Keratinocyte (primary cell): ENCODE results near the gene CDHR3. TPM values are rescaled to one million over a fixed set of nuclear protein-coding genes. Genes with fewer than 3 reads are reported as not detected.

Source experiments
- DNase-seq: peaks from one replicate; pipeline ENCODE4 v3.0.0-alpha.2; 2011; ENCODE audit warnings: low read depth, missing footprints, low spot score
- FAIRE-seq: peaks from 2 replicates; lab custom pipeline; 2011; peaks lifted over from hg19 to GRCh38; lab: Jason Lieb, UNC
- H2AFZ ChIP-seq: 2 replicates; pipeline ENCODE4 v1.6.0; 2012; ENCODE audit warnings: low read length, control low read depth, inconsistent platforms; ENCODE audit not compliant: control insufficient read depth
- H3K27ac ChIP-seq: 2 replicates; pipeline ENCODE4 v1.5.1; 2011; ENCODE audit warnings: low read length; ENCODE audit not compliant: control insufficient read depth, insufficient read depth
- H3K27me3 ChIP-seq: 3 replicates; pipeline ENCODE4 v1.6.0; 2011; ENCODE audit warnings: low read length; ENCODE audit not compliant: control insufficient read depth, insufficient read depth; ENCODE audit errors: extremely low read depth
- H3K36me3 ChIP-seq, 2 experiments: 2 replicates in 1 of 2; 3 replicates in 1 of 2; pipeline ENCODE4 v1.5.1; 2011; ENCODE audit warnings: low read length in 2 of 2, mild to moderate bottlenecking in 1 of 2; ENCODE audit not compliant: control insufficient read depth in 2 of 2, insufficient read depth in 2 of 2; ENCODE audit errors: extremely low read depth in 1 of 2
- H3K4me1 ChIP-seq: 3 replicates; pipeline ENCODE4 v1.5.1; 2011; ENCODE audit warnings: low read length; ENCODE audit not compliant: control insufficient read depth, insufficient read depth; ENCODE audit errors: extremely low read depth
- H3K4me2 ChIP-seq: 3 replicates; pipeline ENCODE4 v1.6.0; 2011; ENCODE audit warnings: low read depth, low read length; ENCODE audit not compliant: control insufficient read depth, insufficient read depth; ENCODE audit errors: extremely low read depth
- H3K4me3 ChIP-seq, 3 experiments: fragments of 200-600 bp in 1 of 3; sonication (generic) in 1 of 3; 2 replicates in 2 of 3; 3 replicates in 1 of 3; pipeline ENCODE4 v1.5.1; 2011 to 2016; ENCODE audit warnings: low read length in 3 of 3, mild to moderate bottlenecking in 3 of 3, control low read depth in 2 of 3, inconsistent platforms in 1 of 3, low read depth in 1 of 3, mixed read lengths in 1 of 3, mixed run types in 1 of 3, moderate library complexity in 1 of 3; ENCODE audit not compliant: control insufficient read depth in 2 of 3, insufficient read depth in 2 of 3; ENCODE audit errors: extremely low read depth in 1 of 3
- H3K79me2 ChIP-seq: 2 replicates; pipeline ENCODE4 v1.6.0; 2012; ENCODE audit warnings: low read length; ENCODE audit not compliant: control insufficient read depth, insufficient read depth
- H3K9ac ChIP-seq: 3 replicates; pipeline ENCODE4 v1.6.0; 2011; ENCODE audit warnings: low read length; ENCODE audit not compliant: control insufficient read depth, insufficient read depth; ENCODE audit errors: extremely low read depth
- H3K9me1 ChIP-seq: 3 replicates; pipeline ENCODE4 v1.6.0; 2011; ENCODE audit warnings: low read length; ENCODE audit not compliant: control insufficient read depth, insufficient read depth; ENCODE audit errors: extremely low read depth
- H3K9me3 ChIP-seq: 2 replicates; pipeline ENCODE4 v1.5.1; 2012; ENCODE audit warnings: low read depth, low read length; ENCODE audit not compliant: control insufficient read depth
- H4K20me1 ChIP-seq: 3 replicates; pipeline ENCODE4 v1.6.0; 2011; ENCODE audit warnings: low read length; ENCODE audit not compliant: control insufficient read depth, insufficient read depth; ENCODE audit errors: extremely low read depth
- CTCF ChIP-seq, 3 experiments: IDR thresholded peaks in 1 of 3; conservative IDR thresholded peaks in 1 of 3; optimal IDR thresholded peaks in 1 of 3; 2 replicates in 2 of 3; 3 replicates in 1 of 3; pipeline versions ENCODE3 to v1.5.1; 2011; ENCODE audit warnings: low read length in 3 of 3, mild to moderate bottlenecking in 3 of 3, moderate library complexity in 2 of 3, control low read depth in 1 of 3, inconsistent platforms in 1 of 3; ENCODE audit not compliant: insufficient read depth in 2 of 3; ENCODE audit errors: extremely low read depth in 1 of 3
- EZH2 ChIP-seq: IDR thresholded peaks from one replicate; pipeline ENCODE4 v1.6.1; 2012; ENCODE audit warnings: inconsistent platforms, mild to moderate bottlenecking, low read length, moderate library complexity
- dilution Hi-C: fragments of 300-500 bp; cut with MboI; formaldehyde crosslinking; loops from one replicate; pipeline ENCODE4 v1.7.0; 2020; ENCODE audit warnings: low sequenced_read_pairs; ENCODE audit not compliant: extremely low pct_ligation_motif_present
- polyA plus RNA-seq, 5 experiments: library from polyadenylated mRNA; depleted of rRNA in 3 of 5; stranded (reverse) in 3 of 5; stranded (forward) in 1 of 5; unstranded in 1 of 5; fragments of >200 nt; gene quantifications; 1 replicate in 1 of 5; 2 replicates in 3 of 5; 3 replicates in 1 of 5; pipeline versions ENCODE4 v1.2.1 to v1.2.3, GENCODE V29; 2011 to 2012; ENCODE audit warnings: missing spikeins in 2 of 5, low read depth in 1 of 5, low replicate concordance in 1 of 5

CDHR3 gene
- polyA plus RNA-seq, 1 donor (not counting 4 experiments of a cell fraction or from before 2014, with no cell fraction given): 1.2 TPM

GRCh38 chr7:106050002-106050745, 87.1 kb downstream of the CDHR3 start:
- Histone ChIP-seq H3K4me2 (peak overlapping the region; percentile 52), H3K27ac (peak overlapping the region; percentile 49), H3K4me1 (peaks cover 40% of the 10 kb centered on the region), H3K4me3 (no peak overlapping the region), H2AFZ (peak overlapping the region; percentile 58), H3K9me1 (no peaks in the 10 kb centered on the region), H3K9ac (peak overlapping the region; percentile 48), H3K9me3 (no peaks in the 10 kb centered on the region), H4K20me1 (no peaks in the 10 kb centered on the region), H3K79me2 (no peaks in the 10 kb centered on the region), H3K27me3 (no peaks in the 10 kb centered on the region), H3K36me3 (no peaks in the 10 kb centered on the region)
- dilution Hi-C loops: no loop called here
- DNase-seq (no peak), FAIRE-seq (peak; percentile 89)
- TF ChIP-seq CTCF (optimal IDR thresholded peaks at IDR 0.05 in 1 of 3, IDR thresholded peaks at IDR 0.05 in 1 of 3, conservative IDR thresholded peaks at IDR 0.05 in 1 of 3; ENCODE audit: extremely low read depth in 1 of 3, insufficient read depth in 2 of 3, low read length in 3 of 3) (peak in 2 of 3 experiments; percentile 58 to 75), EZH2 (no peak)

- no peaks in the 10 kb centered on the region for H4K20me1 ChIP-seq
- TF ChIP-seq EZH2: no peak
- TF ChIP-seq CTCF (optimal IDR thresholded peaks at IDR 0.05 in 1 of 3, IDR thresholded peaks at IDR 0.05 in 1 of 3, conservative IDR thresholded peaks at IDR 0.05 in 1 of 3; ENCODE audit: extremely low read depth in 1 of 3, insufficient read depth in 2 of 3, low read length in 3 of 3): no peak
- H3K9me3 ChIP-seq: no peaks in the 10 kb centered on the region
- no peaks in the 10 kb centered on the region for H3K36me3 ChIP-seq
- H2AFZ ChIP-seq: peak overlapping the region; percentile 58
- peak; percentile 83 for FAIRE-seq
- peak overlapping the region; percentile 52 for H3K4me2 ChIP-seq
- dilution Hi-C loops: no loop called here
- peak overlapping the region; percentile 48 for H3K9ac ChIP-seq
- no peaks in the 10 kb centered on the region for H3K9me1 ChIP-seq
- H3K27me3 ChIP-seq: no peaks in the 10 kb centered on the region
- no peaks in the 10 kb centered on the region for H3K79me2 ChIP-seq
- peaks cover 40% of the 10 kb centered on the region for H3K4me1 ChIP-seq
- no peak for DNase-seq
- no peak overlapping the region for H3K4me3 ChIP-seq
- H3K27ac ChIP-seq: peak overlapping the region; percentile 49
Measured at GRCh38 chr7:106050746-106051117, 87.7 kb downstream of the CDHR3 start.
